ENCODE data around the gene GRK3.

GRK3 gene

DNA sequence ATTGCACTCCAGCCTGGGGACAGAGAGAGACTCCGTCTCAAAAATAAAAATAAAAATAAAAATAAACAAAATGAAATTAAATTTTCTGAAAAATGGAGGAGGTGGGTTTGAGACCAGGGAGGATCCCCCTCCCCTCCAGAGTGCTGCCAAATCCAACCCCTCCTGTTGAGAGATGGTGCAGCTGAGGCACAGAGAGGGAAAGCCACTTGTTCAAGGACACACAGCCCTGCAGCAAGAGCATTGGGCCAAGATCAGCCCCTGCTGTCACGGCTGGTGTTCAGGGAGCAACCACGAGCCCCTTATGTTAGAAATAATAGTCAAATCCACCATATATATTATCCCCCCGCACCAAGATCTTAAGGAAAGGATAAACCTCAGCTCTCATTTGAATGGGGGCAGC is 180.2 kb downstream of the GRK3 start:
- Histone ChIP-seq H3K9ac (ENCODE audit: insufficient read length, low read depth) (no peak overlapping the region), H3K27me3 (ENCODE audit: insufficient read depth, insufficient read length) (no peaks in the 10 kb centered on the region), H3K4me3 (ENCODE audit: insufficient read length, low read depth) (no peak overlapping the region), H3K4me1 (ENCODE audit: insufficient read depth, insufficient read length) (peaks cover 2% of the 10 kb centered on the region), H3K9me3 (ENCODE audit: insufficient read depth, low read length) (no peaks in the 10 kb centered on the region), H3K36me3 (ENCODE audit: insufficient read depth, insufficient read length, low read length) (no peaks in the 10 kb centered on the region)
- TF ChIP-seq YY1 (IDR thresholded peaks at IDR 0.05; ENCODE audit: insufficient read depth, insufficient read length) (no peak), SUZ12 (IDR thresholded peaks at IDR 0.05; ENCODE audit: extremely low read depth, insufficient read depth, insufficient read length) (no peak), ZNF274 (IDR thresholded peaks at IDR 0.05; ENCODE audit: low read depth, low read length) (no peak)
- DNase-seq (ENCODE audit: low read depth, low spot score) = no peak

DNA sequence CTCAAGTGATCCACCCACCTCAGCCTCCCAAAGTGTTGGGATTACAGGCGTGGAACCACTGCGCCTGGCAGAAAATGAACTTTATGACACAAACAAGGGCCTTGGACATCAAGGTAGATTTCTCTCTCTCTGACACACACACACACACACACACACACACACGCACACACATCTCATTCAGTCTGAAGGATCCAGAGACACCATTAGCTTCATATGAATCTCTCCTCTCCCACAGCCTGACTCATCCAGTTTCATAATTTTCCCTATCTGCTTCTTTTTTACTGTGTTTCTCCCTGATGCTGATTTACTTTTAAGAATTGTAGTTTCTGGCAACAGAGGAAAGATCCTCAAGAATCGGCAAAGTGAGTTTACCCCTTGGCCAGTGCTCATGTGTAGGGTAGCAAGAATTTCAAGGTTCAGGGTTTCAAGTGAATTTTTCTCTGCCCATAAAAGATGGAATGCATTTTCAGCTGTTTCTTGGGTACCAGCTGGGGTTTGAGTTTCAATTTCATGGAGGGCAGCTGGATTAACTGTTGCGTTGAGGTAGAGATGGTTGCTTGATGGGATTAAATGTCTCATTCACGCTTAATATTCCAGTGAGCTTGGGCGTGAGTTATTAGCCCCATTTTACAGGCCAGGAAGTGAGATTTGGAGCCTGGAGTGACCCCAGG is 181.0 kb downstream of the GRK3 start:
- Histone ChIP-seq H3K4me1 (ENCODE audit: insufficient read depth, insufficient read length) (peaks cover 2% of the 10 kb centered on the region), H3K36me3 (ENCODE audit: insufficient read depth, insufficient read length, low read length) (no peaks in the 10 kb centered on the region), H3K27me3 (ENCODE audit: insufficient read depth, insufficient read length) (no peaks in the 10 kb centered on the region), H3K9me3 (ENCODE audit: insufficient read depth, low read length) (no peaks in the 10 kb centered on the region), H3K9ac (ENCODE audit: insufficient read length, low read depth) (no peak overlapping the region), H3K4me3 (ENCODE audit: insufficient read length, low read depth) (no peak overlapping the region)
- no peak for TF ChIP-seq SUZ12 (IDR thresholded peaks at IDR 0.05; ENCODE audit: extremely low read depth, insufficient read depth, insufficient read length)
- no peak for TF ChIP-seq ZNF274 (IDR thresholded peaks at IDR 0.05; ENCODE audit: low read depth, low read length)
- TF ChIP-seq YY1 (IDR thresholded peaks at IDR 0.05; ENCODE audit: insufficient read depth, insufficient read length) = no peak
- DNase-seq (ENCODE audit: low read depth, low spot score) = no peak

DNA sequence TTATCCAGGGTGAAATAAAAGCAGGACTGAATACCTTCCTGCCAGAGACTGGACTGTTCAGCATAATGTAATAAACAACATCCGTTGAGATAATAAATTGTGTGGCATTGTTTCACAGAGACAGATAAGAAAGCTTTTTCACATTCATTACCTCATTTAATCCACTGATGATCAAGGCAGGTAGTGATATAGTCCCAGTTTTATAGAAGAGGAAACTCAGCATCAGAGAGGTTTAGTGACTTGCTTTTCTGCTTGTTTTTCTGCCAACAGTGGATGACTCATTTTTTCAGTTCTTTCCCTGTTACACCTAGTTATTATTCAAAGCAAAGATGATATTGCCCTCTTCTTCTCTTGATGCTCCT is 181.5 kb downstream of the GRK3 start:
- H3K27me3 ChIP-seq (ENCODE audit: insufficient read depth, insufficient read length) = no peaks in the 10 kb centered on the region
- no peaks in the 10 kb centered on the region for H3K9me3 ChIP-seq (ENCODE audit: insufficient read depth, low read length)
- TF ChIP-seq SUZ12 (IDR thresholded peaks at IDR 0.05; ENCODE audit: extremely low read depth, insufficient read depth, insufficient read length) = no peak
- no peak overlapping the region for H3K4me3 ChIP-seq (ENCODE audit: insufficient read length, low read depth)
- H3K36me3 ChIP-seq (ENCODE audit: insufficient read depth, insufficient read length, low read length) = no peaks in the 10 kb centered on the region
- no peak for DNase-seq (ENCODE audit: low read depth, low spot score)
- no peak overlapping the region for H3K9ac ChIP-seq (ENCODE audit: insufficient read length, low read depth)
- H3K4me1 ChIP-seq (ENCODE audit: insufficient read depth, insufficient read length) = peaks cover 2% of the 10 kb centered on the region

DNA sequence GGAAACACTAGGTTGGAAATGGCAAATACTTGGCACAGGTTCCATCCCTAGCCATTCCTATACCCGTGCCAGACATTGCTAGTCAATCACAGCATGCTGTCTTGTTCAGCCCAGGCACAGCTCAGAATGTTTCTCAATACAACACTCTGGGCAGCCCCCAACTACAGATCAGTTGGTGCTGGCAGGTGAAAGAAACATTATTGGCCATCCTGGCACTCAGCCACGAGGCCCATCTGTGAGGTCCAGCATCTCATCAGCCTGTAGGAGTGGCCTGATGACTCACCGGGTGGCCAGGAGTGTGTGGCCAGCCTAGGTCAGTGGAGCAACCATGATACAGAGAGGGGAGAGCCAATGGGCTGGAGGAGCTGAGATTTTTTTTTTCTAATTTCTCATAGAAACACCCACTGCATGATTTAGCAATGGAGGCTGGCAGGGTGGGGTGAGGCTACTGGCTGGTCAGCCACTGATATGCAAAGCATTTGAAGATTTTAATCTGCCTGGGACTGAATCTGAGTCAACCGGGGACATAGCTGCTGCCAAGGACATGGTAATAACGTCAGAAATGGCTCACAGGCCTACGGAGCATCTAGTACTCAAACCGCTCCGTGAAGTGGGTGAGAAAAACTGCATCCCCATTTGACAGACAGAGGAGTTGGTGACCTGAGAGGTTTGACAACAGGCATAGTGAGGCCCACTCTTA is 182.9 kb downstream of the GRK3 start:
- Histone ChIP-seq H3K9me3 (ENCODE audit: insufficient read depth, low read length) (no peaks in the 10 kb centered on the region), H3K36me3 (ENCODE audit: insufficient read depth, insufficient read length, low read length) (no peaks in the 10 kb centered on the region), H3K27me3 (ENCODE audit: insufficient read depth, insufficient read length) (no peaks in the 10 kb centered on the region), H3K4me1 (ENCODE audit: insufficient read depth, insufficient read length) (no peaks in the 10 kb centered on the region), H3K9ac (ENCODE audit: insufficient read length, low read depth) (no peak overlapping the region), H3K4me3 (ENCODE audit: insufficient read length, low read depth) (no peak overlapping the region)
- TF ChIP-seq YY1 (IDR thresholded peaks at IDR 0.05; ENCODE audit: insufficient read depth, insufficient read length) (no peak), ZNF274 (IDR thresholded peaks at IDR 0.05; ENCODE audit: low read depth, low read length) (no peak), SUZ12 (IDR thresholded peaks at IDR 0.05; ENCODE audit: extremely low read depth, insufficient read depth, insufficient read length) (no peak)
- DNase-seq (ENCODE audit: low read depth, low spot score) = no peak

DNA sequence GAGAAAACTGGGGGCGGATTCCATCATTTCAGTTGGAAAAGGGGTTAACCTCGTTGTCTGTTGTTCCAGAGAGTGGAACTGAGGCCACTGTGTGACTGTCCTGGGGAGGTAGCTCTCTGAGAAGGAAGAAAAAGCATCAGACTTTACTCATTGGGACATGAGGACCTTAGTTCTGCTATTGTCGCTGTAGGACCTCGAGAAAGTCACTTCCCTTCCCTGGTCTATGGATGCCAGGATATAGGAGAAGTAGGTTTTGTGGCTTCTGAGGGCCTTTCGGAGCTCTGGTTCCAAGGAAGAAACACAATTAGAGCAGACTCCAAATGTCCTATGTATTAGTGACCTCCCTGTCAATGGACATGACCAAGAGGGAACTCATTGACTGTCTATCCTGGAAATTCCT is 183.7 kb downstream of the GRK3 start:
- H3K4me3 ChIP-seq (ENCODE audit: insufficient read length, low read depth) = no peak overlapping the region
- no peaks in the 10 kb centered on the region for H3K4me1 ChIP-seq (ENCODE audit: insufficient read depth, insufficient read length)
- no peak overlapping the region for H3K9ac ChIP-seq (ENCODE audit: insufficient read length, low read depth)
- no peak for DNase-seq (ENCODE audit: low read depth, low spot score)
- no peaks in the 10 kb centered on the region for H3K36me3 ChIP-seq (ENCODE audit: insufficient read depth, insufficient read length, low read length)
- no peaks in the 10 kb centered on the region for H3K9me3 ChIP-seq (ENCODE audit: insufficient read depth, low read length)
- no peaks in the 10 kb centered on the region for H3K27me3 ChIP-seq (ENCODE audit: insufficient read depth, insufficient read length)
- TF ChIP-seq SUZ12 (IDR thresholded peaks at IDR 0.05; ENCODE audit: extremely low read depth, insufficient read depth, insufficient read length) (no peak), ZNF274 (IDR thresholded peaks at IDR 0.05; ENCODE audit: low read depth, low read length) (no peak), YY1 (IDR thresholded peaks at IDR 0.05; ENCODE audit: insufficient read depth, insufficient read length) (no peak)

DNA sequence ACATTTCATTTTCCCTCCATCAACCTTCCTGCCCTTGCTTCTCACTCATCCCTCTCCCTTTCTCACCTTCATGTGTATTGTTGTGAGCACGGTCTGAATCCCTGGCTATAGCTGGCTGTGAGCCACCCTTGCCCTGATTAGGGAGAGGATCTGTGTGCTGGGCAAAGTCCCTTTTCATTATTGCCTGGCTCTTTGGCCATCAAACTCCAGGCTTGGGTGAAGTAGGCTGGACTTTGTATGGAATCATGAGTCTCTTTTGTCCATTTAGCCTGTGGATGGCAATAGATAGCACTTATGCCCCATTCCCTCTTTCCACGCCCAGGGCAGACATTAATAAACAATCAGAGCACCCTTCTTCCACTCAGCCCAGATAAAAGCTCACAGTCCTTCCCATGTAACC is 184.2 kb downstream of the GRK3 start:
- H3K9ac ChIP-seq (ENCODE audit: insufficient read length, low read depth) = no peak overlapping the region
- no peak for TF ChIP-seq ZNF274 (IDR thresholded peaks at IDR 0.05; ENCODE audit: low read depth, low read length)
- no peak for TF ChIP-seq SUZ12 (IDR thresholded peaks at IDR 0.05; ENCODE audit: extremely low read depth, insufficient read depth, insufficient read length)
- no peak for TF ChIP-seq YY1 (IDR thresholded peaks at IDR 0.05; ENCODE audit: insufficient read depth, insufficient read length)
- no peaks in the 10 kb centered on the region for H3K27me3 ChIP-seq (ENCODE audit: insufficient read depth, insufficient read length)
- no peak overlapping the region for H3K4me3 ChIP-seq (ENCODE audit: insufficient read length, low read depth)
- no peaks in the 10 kb centered on the region for H3K9me3 ChIP-seq (ENCODE audit: insufficient read depth, low read length)
- H3K36me3 ChIP-seq (ENCODE audit: insufficient read depth, insufficient read length, low read length) = no peaks in the 10 kb centered on the region
- H3K4me1 ChIP-seq (ENCODE audit: insufficient read depth, insufficient read length) = no peaks in the 10 kb centered on the region
- no peak for DNase-seq (ENCODE audit: low read depth, low spot score)

DNA sequence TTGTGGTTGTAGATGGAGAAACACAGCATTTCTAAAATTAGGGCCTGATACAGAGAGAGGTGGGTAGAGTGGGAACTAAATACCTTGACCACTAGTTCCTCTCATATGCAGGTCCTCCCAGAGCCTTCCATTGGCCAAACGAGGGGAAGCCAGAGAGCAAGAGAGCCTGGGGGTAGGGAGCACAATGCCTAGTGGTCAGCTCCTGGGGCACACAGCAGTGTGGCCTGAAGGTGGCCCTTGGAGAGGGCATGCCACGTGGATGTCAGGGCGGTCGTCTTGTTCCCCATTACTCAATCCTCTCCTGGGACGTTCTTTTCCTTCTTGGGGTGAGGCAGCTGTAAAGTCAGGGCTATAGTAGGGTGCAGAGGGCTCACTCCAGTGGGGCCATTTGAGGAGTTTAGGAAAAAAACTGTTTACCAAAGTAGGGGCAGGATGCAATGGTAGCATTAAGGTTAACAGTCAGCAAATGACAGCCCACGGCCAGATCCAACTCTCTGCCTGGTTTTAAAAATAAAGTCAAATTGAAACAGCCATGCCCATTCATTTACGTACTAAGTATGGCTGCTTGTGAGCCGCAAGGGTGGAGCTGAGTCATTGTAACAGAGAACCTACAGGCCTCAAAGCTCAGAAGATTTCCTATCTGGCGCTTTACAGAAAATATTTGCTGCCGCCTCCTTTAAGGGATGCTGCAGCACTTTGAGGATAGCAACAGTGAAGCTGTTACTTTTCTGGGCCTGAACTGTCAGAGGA is 185.1 kb downstream of the GRK3 start:
- no peak for DNase-seq (ENCODE audit: low read depth, low spot score)
- Histone ChIP-seq H3K4me3 (ENCODE audit: insufficient read length, low read depth) (no peak overlapping the region), H3K9ac (ENCODE audit: insufficient read length, low read depth) (no peak overlapping the region), H3K4me1 (ENCODE audit: insufficient read depth, insufficient read length) (peaks cover 1% of the 10 kb centered on the region), H3K36me3 (ENCODE audit: insufficient read depth, insufficient read length, low read length) (no peaks in the 10 kb centered on the region), H3K27me3 (ENCODE audit: insufficient read depth, insufficient read length) (no peaks in the 10 kb centered on the region), H3K9me3 (ENCODE audit: insufficient read depth, low read length) (no peaks in the 10 kb centered on the region)
- TF ChIP-seq SUZ12 (IDR thresholded peaks at IDR 0.05; ENCODE audit: extremely low read depth, insufficient read depth, insufficient read length) (no peak), YY1 (IDR thresholded peaks at IDR 0.05; ENCODE audit: insufficient read depth, insufficient read length) (no peak), ZNF274 (IDR thresholded peaks at IDR 0.05; ENCODE audit: low read depth, low read length) (no peak)

All from NT2/D1 (cell line).